RKO (cell line): ENCODE results near the gene MED13L.

Experiments
- DNase-seq: peaks from one replicate; pipeline ENCODE4 v3.0.0-alpha.2; 2016; ENCODE audit warnings: low spot score

Gene MED13L

GRCh38 chr12:116180448-116180847, 97.0 kb downstream of the MED13L start:
- no peak for DNase-seq

- DNase-seq: no peak
These were observed 98.1 kb downstream of the MED13L start for GRCh38 chr12:116179384-116179783.

GRCh38 chr12:116177017-116177416, 100.5 kb downstream of the MED13L start:
- DNase-seq: no peak

- DNase-seq: no peak
These were observed 102.6 kb downstream of the MED13L start for GRCh38 chr12:116174904-116175303.

GRCh38 chr12:116174006-116174405, 103.5 kb downstream of the MED13L start:
- DNase-seq: no peak

GRCh38 chr12:116172224-116172849, 105.2 kb downstream of the MED13L start:
- DNase-seq: no peak

GRCh38 chr12:116171549-116171948, 105.9 kb downstream of the MED13L start:
- DNase-seq: no peak

- DNase-seq: no peak
These were observed 108.4 kb downstream of the MED13L start for GRCh38 chr12:116169071-116169470.

GRCh38 chr12:116166306-116166705, 111.2 kb downstream of the MED13L start:
- no peak for DNase-seq

- DNase-seq: peak; percentile 57
These were observed 112.5 kb downstream of the MED13L start for GRCh38 chr12:116165036-116165425.

GRCh38 chr12:116164250-116165035, 113.0 kb downstream of the MED13L start:
- DNase-seq: no peak

- DNase-seq: no peak
These were observed 115.4 kb downstream of the MED13L start for GRCh38 chr12:116162071-116162470.

GRCh38 chr12:116161588-116161987, 115.9 kb downstream of the MED13L start:
- DNase-seq: no peak

- DNase-seq: no peak
These were observed 116.5 kb downstream of the MED13L start for GRCh38 chr12:116160883-116161458.

GRCh38 chr12:116160231-116160630, 117.3 kb downstream of the MED13L start:
- DNase-seq: peak; percentile 55

- no peak for DNase-seq
These were observed 117.8 kb downstream of the MED13L start for GRCh38 chr12:116159593-116160200.

GRCh38 chr12:116159175-116159574, 118.3 kb downstream of the MED13L start:
- DNase-seq: no peak

GRCh38 chr12:116157845-116158267, 119.6 kb downstream of the MED13L start:
- DNase-seq: no peak

- no peak for DNase-seq
These were observed 120.9 kb downstream of the MED13L start for GRCh38 chr12:116156614-116157013.

- DNase-seq: no peak
These were observed 122.1 kb downstream of the MED13L start for GRCh38 chr12:116155383-116155782.

- no peak for DNase-seq
These were observed 123.5 kb downstream of the MED13L start for GRCh38 chr12:116153983-116154382.

GRCh38 chr12:116153113-116153512, 124.4 kb downstream of the MED13L start:
- no peak for DNase-seq

GRCh38 chr12:116152268-116152667, 125.2 kb downstream of the MED13L start:
- DNase-seq: no peak
